ENCODE measurements around the gene CLSTN2.

CLSTN2 gene

DNA sequence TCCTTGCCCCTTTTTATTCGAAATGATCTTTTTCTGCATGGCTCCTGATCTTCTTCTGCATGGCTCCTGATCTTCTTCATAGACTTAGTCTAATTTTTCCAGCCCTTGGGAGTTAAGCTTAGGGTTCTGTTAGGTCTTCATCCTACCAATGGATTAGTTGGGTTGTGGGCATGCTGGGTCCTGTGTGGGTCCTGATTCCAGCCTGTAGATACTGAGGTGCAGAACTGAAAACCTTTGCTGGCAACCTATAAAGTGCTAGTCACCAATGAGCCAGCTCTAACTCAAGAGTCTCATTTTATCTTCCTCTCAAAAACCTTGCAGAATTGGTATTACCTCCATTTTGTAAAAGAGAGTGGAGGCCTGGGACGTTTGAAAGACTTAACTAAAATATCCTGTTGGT is 229.2 kb downstream of the CLSTN2 start:
- H3K36me3 Mint-ChIP-seq (ENCODE audit: low read depth), result no peaks in the 10 kb centered on the region
- H3K4me1 Mint-ChIP-seq (ENCODE audit: low read depth), result no peaks in the 10 kb centered on the region
- H3K9me3 Mint-ChIP-seq, result no peaks in the 10 kb centered on the region
- no peaks in the 10 kb centered on the region for H3K27me3 Mint-ChIP-seq (ENCODE audit: low read depth)
- no peak overlapping the region for H3K27ac Mint-ChIP-seq
- H3K4me3 Mint-ChIP-seq, result no peak overlapping the region

DNA sequence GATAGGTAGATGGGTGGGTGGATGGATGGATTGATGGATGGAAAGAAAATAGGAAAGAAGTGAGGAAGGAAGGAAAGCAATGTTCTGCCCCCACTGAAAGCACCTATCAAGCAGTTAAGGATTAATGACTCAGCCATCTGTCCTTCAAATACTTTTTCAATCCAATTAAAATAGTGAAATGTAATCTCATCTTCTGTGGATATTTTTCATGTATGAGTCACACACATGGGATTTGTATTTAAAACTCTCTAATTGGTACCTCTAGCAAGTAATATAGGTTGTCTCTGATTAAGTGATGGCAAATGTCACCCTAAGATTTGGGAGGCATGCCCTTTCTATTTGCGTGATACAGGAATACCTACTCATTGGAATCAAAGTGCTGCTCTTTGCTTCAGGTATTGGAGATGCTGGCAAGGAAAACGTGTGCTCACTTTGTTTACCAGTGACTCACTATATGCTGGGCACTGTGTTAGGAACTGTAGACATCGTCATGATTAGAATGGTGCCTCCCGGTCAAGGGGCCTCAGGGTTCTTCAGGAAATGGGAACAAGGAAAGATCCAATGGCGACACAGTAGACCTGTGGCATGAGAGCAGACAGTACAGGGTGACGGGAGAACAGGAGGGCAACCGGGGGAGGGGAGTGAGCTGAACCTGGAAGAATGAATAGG is 230.1 kb downstream of the CLSTN2 start:
- no peaks in the 10 kb centered on the region for H3K27me3 Mint-ChIP-seq (ENCODE audit: low read depth)
- no peaks in the 10 kb centered on the region for H3K4me1 Mint-ChIP-seq (ENCODE audit: low read depth)
- no peak overlapping the region for H3K27ac Mint-ChIP-seq

DNA sequence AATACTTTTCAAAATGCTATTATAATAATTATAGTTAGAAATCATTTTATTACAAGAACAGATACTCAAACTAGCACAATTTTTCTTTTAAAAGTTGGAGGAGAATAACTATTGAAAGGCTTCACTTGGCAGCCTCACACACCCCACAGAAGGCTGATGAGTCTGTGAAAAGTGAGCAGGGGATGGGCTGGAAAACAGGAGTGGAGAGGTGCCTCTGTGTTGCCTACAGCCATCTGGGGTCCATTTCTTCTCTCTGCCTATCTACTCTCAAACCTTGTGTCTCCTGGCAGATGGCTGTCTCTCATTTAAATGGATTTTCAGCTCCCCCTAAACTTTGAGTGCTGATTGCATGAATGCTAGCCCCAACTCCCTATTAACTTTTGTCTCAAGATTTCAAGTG is 230.8 kb downstream of the CLSTN2 start:
- H3K4me1 Mint-ChIP-seq (ENCODE audit: low read depth), result no peaks in the 10 kb centered on the region
- no peaks in the 10 kb centered on the region for H3K36me3 Mint-ChIP-seq (ENCODE audit: low read depth)
- no peak overlapping the region for H3K27ac Mint-ChIP-seq
- H3K4me3 Mint-ChIP-seq, result no peak overlapping the region
- no peaks in the 10 kb centered on the region for H3K27me3 Mint-ChIP-seq (ENCODE audit: low read depth)
- no peaks in the 10 kb centered on the region for H3K9me3 Mint-ChIP-seq

More for the DNA sequence above, 230.1 kb downstream of the CLSTN2 start:
- Mint-ChIP-seq H3K4me3 (no peak overlapping the region), H3K9me3 (no peaks in the 10 kb centered on the region), H3K36me3 (ENCODE audit: low read depth) (no peaks in the 10 kb centered on the region)

DNA sequence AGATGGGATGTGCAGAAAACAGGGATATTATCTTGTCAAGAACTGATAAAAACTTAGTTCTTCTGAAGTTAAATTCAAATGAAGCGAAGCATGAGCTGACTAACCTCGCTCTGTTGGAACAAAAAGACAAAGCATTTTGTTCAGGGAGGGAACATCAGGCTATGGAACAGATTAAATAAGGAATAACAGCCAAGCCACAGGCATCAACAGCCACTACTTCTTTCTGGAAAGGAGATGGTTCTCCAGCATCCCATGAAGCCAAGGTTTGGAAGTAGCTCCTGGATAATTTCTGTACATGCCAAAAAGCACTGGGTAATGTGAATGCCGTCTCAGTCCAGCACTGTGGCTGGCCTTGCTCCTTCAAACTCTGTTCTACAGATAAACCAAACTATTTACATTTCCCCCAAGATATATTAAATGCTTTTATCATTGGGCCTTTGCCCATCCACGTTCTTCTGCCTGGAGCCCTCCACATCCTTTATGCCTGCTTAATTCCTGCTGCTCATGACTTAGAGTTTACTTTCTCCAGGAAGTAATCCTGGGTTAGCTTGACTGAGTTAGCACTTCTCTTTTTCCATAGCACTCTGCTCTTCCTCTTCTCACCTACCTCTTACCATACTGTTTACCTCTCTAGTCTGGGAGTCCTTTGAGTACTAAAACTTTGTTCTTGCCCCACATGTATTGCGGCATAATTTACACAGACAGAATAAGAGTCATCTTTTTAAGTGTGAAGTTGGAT is 232.0 kb downstream of the CLSTN2 start:
- Mint-ChIP-seq H3K9me3 (no peaks in the 10 kb centered on the region), H3K36me3 (ENCODE audit: low read depth) (no peaks in the 10 kb centered on the region), H3K4me3 (no peak overlapping the region), H3K27me3 (ENCODE audit: low read depth) (no peaks in the 10 kb centered on the region), H3K4me1 (ENCODE audit: low read depth) (no peaks in the 10 kb centered on the region), H3K27ac (no peak overlapping the region)

DNA sequence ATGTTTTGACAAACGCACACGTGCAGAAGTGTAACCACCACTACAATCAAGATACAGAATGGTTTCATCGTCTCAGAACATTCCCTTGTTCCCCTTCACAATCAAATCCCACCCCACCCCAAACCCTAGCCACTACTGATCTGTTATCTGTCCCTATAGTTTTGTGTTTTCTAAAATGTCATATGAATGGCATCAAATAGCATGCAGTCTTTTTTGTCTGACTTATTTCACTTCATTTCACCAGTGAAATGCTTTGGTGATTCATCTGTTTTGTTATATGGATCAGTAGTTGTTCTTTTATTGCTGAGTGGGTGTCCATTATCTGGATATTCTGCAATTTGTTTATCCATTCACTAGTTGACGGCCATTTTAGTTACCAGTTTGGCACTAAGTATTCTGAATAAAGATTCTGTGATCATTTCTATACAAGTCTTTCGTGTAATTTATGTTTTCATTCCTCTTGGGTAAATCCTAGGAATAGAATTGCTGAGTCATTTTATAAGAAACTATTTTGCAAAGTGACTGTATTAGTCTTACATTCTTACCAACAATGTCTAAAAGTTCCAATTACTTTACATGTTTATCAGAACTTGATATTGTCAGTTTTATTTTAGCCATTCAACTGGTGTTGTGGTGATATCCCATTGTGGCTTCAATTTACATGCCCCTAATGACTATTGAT is 232.8 kb downstream of the CLSTN2 start:
- Mint-ChIP-seq H3K27ac (no peak overlapping the region), H3K27me3 (ENCODE audit: low read depth) (no peaks in the 10 kb centered on the region)

DNA sequence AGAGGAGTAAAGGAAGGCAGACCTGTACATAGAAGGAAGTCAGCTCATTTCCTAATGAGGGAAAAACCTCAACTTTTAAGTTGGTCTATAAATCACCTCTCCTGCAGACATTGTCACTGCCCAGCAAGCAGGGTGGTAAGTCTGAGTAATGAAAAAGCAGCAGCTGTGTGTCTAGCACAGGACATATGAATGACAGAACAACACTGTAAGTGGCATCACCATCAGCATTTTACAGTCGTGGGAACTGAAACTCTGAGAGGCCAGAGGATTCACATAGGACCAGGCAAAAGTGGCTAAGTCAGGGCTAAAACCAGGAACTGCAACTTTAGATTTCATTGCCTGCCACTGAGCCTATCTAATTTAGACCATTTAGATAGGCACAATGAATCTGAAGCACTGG is 235.6 kb downstream of the CLSTN2 start:
- H3K36me3 Mint-ChIP-seq (ENCODE audit: low read depth), result no peaks in the 10 kb centered on the region
- no peaks in the 10 kb centered on the region for H3K4me1 Mint-ChIP-seq (ENCODE audit: low read depth)
- no peak overlapping the region for H3K27ac Mint-ChIP-seq
- no peaks in the 10 kb centered on the region for H3K9me3 Mint-ChIP-seq
- no peak overlapping the region for H3K4me3 Mint-ChIP-seq
- no peaks in the 10 kb centered on the region for H3K27me3 Mint-ChIP-seq (ENCODE audit: low read depth)

More for the DNA sequence above, 232.8 kb downstream of the CLSTN2 start:
- Mint-ChIP-seq H3K9me3 (no peaks in the 10 kb centered on the region), H3K4me3 (no peak overlapping the region), H3K4me1 (ENCODE audit: low read depth) (no peaks in the 10 kb centered on the region), H3K36me3 (ENCODE audit: low read depth) (no peaks in the 10 kb centered on the region)

DNA sequence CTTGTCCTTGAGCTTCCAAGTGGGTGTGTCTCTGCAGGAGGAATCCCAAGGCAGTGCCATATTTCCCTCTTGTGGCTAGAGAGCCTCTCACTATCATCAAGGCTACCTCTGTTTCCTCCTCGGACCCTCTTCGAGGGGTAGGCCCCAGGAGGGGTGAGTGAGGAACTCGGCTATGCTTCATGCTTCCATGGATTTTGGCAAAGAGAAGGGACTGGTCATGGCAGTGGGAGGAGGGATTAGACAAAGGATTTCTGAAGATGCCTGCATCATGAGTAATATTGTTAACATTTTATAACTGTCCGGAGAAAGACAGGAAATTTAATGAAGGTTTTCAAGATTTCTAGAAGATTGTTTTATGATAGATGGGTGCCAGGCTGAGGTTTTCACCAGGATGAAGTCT is 241.5 kb downstream of the CLSTN2 start:
- Mint-ChIP-seq H3K9me3 (no peaks in the 10 kb centered on the region), H3K36me3 (ENCODE audit: low read depth) (no peaks in the 10 kb centered on the region), H3K27me3 (ENCODE audit: low read depth) (no peaks in the 10 kb centered on the region), H3K27ac (no peak overlapping the region), H3K4me1 (ENCODE audit: low read depth) (no peaks in the 10 kb centered on the region), H3K4me3 (no peak overlapping the region)

DNA sequence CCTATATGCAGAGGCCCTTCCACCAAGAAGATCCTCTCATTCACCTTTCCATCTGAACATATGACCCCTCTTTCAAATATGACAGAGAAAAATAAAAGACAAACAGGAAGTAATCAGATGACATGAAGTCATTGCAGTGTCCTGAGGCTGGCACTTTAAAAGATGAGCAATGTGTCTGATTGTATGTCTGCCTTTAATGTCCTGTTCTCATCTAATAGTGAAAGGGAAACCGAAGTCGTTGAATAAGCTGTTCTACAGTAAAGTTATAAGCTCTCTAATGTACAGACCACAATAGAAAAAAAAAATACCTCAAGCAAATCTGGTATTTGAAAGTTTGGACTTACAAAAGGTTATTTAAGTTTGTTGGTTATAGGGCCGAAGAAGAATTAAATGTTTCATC is 243.0 kb downstream of the CLSTN2 start:
- Mint-ChIP-seq H3K36me3 (ENCODE audit: low read depth) (no peaks in the 10 kb centered on the region), H3K27ac (no peak overlapping the region), H3K27me3 (ENCODE audit: low read depth) (no peaks in the 10 kb centered on the region), H3K4me1 (ENCODE audit: low read depth) (no peaks in the 10 kb centered on the region), H3K9me3 (no peaks in the 10 kb centered on the region), H3K4me3 (no peak overlapping the region)

DNA sequence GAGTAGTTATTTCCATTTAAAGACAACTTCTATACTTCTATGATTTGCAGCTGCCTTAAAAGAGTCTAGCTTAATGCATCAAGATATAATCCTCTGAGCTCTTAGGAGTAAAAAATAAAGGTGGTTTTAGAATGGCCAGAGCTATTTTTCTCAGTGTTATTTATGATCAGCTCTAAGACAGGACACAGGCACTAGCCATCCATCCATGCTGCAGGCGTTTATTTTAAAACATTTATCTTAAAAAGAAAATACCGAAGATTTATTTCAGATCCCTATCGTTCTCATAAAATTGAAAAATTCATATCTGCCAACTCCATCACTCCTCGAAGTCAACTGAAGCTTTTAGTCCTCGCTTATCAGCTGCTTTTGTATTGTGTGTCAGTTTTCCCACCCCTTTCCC is 243.5 kb downstream of the CLSTN2 start:
- Mint-ChIP-seq H3K4me1 (ENCODE audit: low read depth) (no peaks in the 10 kb centered on the region), H3K27me3 (ENCODE audit: low read depth) (no peaks in the 10 kb centered on the region), H3K9me3 (no peaks in the 10 kb centered on the region), H3K27ac (no peak overlapping the region), H3K4me3 (no peak overlapping the region), H3K36me3 (ENCODE audit: low read depth) (no peaks in the 10 kb centered on the region)

DNA sequence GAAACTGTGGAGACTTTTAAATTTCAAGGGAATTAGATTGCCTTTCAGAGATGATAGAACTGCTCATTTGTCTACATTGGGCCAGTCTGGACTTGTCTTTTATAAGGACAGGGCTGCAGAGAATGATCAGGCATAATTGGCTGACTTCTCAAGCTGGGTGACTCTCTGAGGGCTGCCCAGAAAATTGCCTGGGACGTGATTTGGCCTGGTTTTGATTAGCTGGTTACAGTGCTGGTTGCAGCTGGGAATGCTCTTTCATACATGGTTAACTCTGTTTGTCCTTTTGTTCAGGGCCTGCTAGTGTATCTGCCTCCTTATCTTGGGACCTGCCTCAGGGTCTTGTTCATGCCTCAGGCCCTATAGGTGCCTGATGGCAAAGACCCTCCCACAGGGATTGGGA is 245.6 kb downstream of the CLSTN2 start:
- H3K4me3 Mint-ChIP-seq, result no peak overlapping the region
- H3K27me3 Mint-ChIP-seq (ENCODE audit: low read depth), result no peaks in the 10 kb centered on the region
- H3K36me3 Mint-ChIP-seq (ENCODE audit: low read depth), result no peaks in the 10 kb centered on the region
- no peak overlapping the region for H3K27ac Mint-ChIP-seq
- no peaks in the 10 kb centered on the region for H3K4me1 Mint-ChIP-seq (ENCODE audit: low read depth)
- no peaks in the 10 kb centered on the region for H3K9me3 Mint-ChIP-seq

DNA sequence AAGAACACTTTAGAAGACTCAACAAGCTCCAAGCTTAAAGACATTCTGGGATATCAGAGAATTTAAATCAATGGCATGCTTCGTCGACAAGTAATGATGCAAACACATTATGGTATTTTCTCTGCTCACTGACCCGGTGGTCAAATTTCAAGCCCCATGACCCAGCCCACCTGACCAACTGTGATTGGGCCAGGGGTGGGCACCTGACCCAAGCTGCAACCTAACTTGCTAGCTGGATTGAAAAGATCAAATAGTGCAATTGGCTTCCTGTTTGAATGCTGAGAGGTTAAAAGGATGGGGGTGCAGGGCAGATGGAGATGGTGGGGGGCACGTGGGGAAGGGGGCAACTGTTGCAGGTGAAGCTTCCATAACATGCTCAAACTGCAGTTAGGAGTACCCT is 250.4 kb downstream of the CLSTN2 start:
- Mint-ChIP-seq H3K36me3 (ENCODE audit: low read depth) (no peaks in the 10 kb centered on the region), H3K27me3 (ENCODE audit: low read depth) (no peaks in the 10 kb centered on the region), H3K4me3 (no peak overlapping the region), H3K9me3 (no peaks in the 10 kb centered on the region), H3K4me1 (ENCODE audit: low read depth) (no peaks in the 10 kb centered on the region), H3K27ac (no peak overlapping the region)

DNA sequence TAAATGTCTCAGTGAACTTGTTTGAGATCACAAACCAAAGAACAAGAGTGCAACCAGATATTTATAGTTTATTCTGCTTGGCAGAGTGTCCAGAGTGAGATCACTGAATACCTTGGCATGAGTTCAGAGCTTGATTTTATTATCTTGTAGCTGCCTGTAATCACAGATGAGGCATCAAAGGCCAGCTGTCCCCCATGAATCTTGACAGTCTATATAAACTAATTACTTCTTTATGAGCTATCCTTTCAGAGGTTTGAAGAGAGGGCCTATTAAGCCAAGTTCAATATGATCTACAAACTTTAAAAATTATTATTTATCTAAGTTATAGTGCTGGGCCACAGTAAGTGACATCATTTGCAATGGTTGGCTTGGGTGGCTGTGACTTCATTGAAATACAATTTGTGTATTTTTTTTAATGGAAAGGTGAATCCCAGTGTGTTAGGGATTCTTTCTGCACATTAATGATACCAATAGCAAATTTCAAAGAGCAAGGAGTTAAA is 251.5 kb downstream of the CLSTN2 start:
- no peak overlapping the region for H3K4me3 Mint-ChIP-seq
- no peaks in the 10 kb centered on the region for H3K4me1 Mint-ChIP-seq (ENCODE audit: low read depth)
- no peaks in the 10 kb centered on the region for H3K36me3 Mint-ChIP-seq (ENCODE audit: low read depth)
- no peaks in the 10 kb centered on the region for H3K9me3 Mint-ChIP-seq
- H3K27ac Mint-ChIP-seq, result no peak overlapping the region
- no peaks in the 10 kb centered on the region for H3K27me3 Mint-ChIP-seq (ENCODE audit: low read depth)

DNA sequence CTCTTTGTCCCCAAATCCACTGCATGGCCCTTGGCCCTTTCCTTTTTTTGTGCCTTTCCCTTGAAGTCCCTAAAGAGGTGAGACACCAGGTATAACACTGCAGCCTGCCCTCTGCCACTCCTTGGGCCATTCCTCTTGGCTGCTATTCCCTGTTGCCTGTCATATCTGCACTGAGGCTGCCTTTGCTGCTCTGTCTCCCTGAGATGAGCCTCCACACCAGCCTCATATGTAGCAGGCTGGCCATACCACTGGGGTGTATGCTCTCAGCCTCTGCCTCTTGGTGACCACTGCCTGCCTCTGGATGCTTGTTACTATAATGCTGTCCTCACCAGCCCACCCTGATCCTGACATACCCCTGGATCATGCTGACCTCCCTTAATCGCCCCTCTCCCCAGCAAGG is 252.0 kb downstream of the CLSTN2 start:
- Mint-ChIP-seq H3K27ac (no peak overlapping the region), H3K36me3 (ENCODE audit: low read depth) (no peaks in the 10 kb centered on the region), H3K4me3 (no peak overlapping the region), H3K27me3 (ENCODE audit: low read depth) (no peaks in the 10 kb centered on the region), H3K4me1 (ENCODE audit: low read depth) (no peaks in the 10 kb centered on the region), H3K9me3 (no peaks in the 10 kb centered on the region)

DNA sequence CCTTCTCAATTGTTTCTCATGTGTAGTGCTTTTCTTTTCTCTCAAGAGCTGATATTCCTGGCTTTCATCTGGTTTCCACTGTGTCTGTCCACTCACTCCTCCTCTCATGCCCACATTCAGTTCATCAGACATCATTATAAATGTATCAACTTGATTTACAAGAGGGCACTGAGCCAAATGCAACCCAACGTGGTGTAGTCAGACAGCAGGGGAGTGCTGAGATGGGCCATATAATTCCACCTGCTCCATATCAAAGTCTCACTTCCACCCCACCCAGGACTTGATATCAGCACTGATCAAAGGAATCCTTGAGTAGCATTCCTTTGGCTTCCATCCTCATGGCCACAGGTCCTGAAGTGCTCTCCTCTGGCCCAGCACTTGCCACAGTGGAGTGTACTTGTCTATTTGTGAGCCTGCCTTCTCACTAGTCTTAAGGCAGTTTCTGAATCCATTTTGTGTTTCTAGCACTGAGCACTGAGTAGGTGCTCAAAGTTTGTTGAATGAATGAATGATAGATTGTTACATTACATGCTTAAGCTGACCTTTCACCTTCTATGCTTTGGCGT is 252.8 kb downstream of the CLSTN2 start:
- Mint-ChIP-seq H3K27ac (no peak overlapping the region), H3K4me3 (no peak overlapping the region), H3K27me3 (ENCODE audit: low read depth) (no peaks in the 10 kb centered on the region), H3K4me1 (ENCODE audit: low read depth) (no peaks in the 10 kb centered on the region), H3K9me3 (no peaks in the 10 kb centered on the region), H3K36me3 (ENCODE audit: low read depth) (no peaks in the 10 kb centered on the region)

DNA sequence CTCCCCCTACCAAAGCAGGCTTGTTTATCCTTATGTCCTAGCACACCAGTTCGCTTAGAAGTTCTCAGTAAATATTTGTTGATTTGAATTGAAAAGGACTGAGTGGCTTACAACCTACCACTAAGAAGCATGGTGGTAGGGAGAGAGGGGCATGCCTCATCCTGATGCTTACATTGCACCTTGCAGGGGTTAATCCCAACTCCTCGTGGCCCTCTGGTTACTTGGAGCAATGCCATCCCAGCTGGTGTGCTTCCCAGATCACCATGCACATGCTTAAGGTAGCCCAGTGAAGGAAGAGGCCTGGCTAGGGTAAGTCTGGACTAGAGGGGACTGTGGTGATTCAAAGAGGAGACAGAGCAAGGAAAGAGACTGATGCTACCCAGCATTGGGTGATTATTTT is 253.3 kb downstream of the CLSTN2 start:
- H3K36me3 Mint-ChIP-seq (ENCODE audit: low read depth), result no peaks in the 10 kb centered on the region
- no peaks in the 10 kb centered on the region for H3K4me1 Mint-ChIP-seq (ENCODE audit: low read depth)
- H3K27ac Mint-ChIP-seq, result no peak overlapping the region
- H3K27me3 Mint-ChIP-seq (ENCODE audit: low read depth), result no peaks in the 10 kb centered on the region
- no peaks in the 10 kb centered on the region for H3K9me3 Mint-ChIP-seq
- H3K4me3 Mint-ChIP-seq, result no peak overlapping the region
